HepG2 (cell line): ENCODE results near the gene KDM8. TPM values are rescaled to one million over a fixed set of nuclear protein-coding genes. Genes with fewer than 3 reads are reported as not detected.
A peak's percentile ranks its signal among the peaks of the same experiment; 100 is the strongest.

Experiments
- EHMT2 ChIP-seq: fragments of 200-600 bp; sonication (generic); IDR thresholded peaks from 2 replicates; pipeline ENCODE4 v1.7.0; 2017; ENCODE audit warnings: antibody characterized with exemption, low read depth, low read length, borderline replicate concordance
- HDAC1 ChIP-seq: sonication (generic); formaldehyde crosslinking; IDR thresholded peaks from 2 replicates; pipeline ENCODE4 v1.5.1; 2020; ENCODE audit warnings: mild to moderate bottlenecking, missing genetic modification reagents
- HDAC2 ChIP-seq: sonication (generic); formaldehyde crosslinking; IDR thresholded peaks from 2 replicates; pipeline ENCODE4 v1.4.0; 2020; ENCODE audit warnings: missing genetic modification reagents
- IRF2 ChIP-seq: IDR thresholded peaks from 2 replicates; pipeline ENCODE4 v1.6.1; 2018; ENCODE audit warnings: missing genetic modification reagents, missing compliant biosample characterization
- KAT8 ChIP-seq: IDR thresholded peaks from 2 replicates; pipeline ENCODE4 v1.6.1; 2016; ENCODE audit warnings: missing genetic modification reagents, missing compliant biosample characterization
- KLF11 ChIP-seq: IDR thresholded peaks from 2 replicates; pipeline ENCODE4 v1.6.1; 2016; ENCODE audit warnings: missing compliant biosample characterization
- KLF16 ChIP-seq, 2 experiments: sonication (generic) in 1 of 2; formaldehyde crosslinking in 1 of 2; IDR thresholded peaks; 2 replicates each; pipeline versions ENCODE4 v1.6.1 to v1.8.0; 2016 to 2023; ENCODE audit warnings: missing genetic modification reagents in 2 of 2, missing compliant biosample characterization in 1 of 2
- MEF2D ChIP-seq: sonication (generic); formaldehyde crosslinking; IDR thresholded peaks from 2 replicates; pipeline ENCODE4 v1.5.1; 2020; ENCODE audit warnings: mild to moderate bottlenecking, missing genetic modification reagents
- MIER2 ChIP-seq: IDR thresholded peaks from 2 replicates; pipeline ENCODE4 v1.6.1; 2016; ENCODE audit warnings: missing biosample characterization, missing genetic modification reagents
- MXD4 ChIP-seq: IDR thresholded peaks from 2 replicates; pipeline ENCODE4 v1.6.1; 2016; ENCODE audit warnings: mild to moderate bottlenecking, missing biosample characterization, missing genetic modification reagents
- SMC3 ChIP-seq: IDR thresholded peaks from 2 replicates; pipeline ENCODE4 v1.6.1; 2011; ENCODE audit warnings: low read length, improper control_type of control experiment
- SOX5 ChIP-seq: IDR thresholded peaks from 2 replicates; pipeline ENCODE4 v1.6.1; 2016; ENCODE audit warnings: borderline replicate concordance
- ZNF24 ChIP-seq: fragments of 450-650 bp; IDR thresholded peaks from 2 replicates; pipeline ENCODE4 v1.6.1; 2017; ENCODE audit warnings: antibody characterized with exemption, mild to moderate bottlenecking
- ZNF274 ChIP-seq: sonication (generic); formaldehyde crosslinking; IDR thresholded peaks from 2 replicates; pipeline ENCODE4 v1.5.1; 2020; ENCODE audit warnings: mild to moderate bottlenecking, missing genetic modification reagents
- ZNF34 ChIP-seq: sonication (generic); formaldehyde crosslinking; IDR thresholded peaks from 2 replicates; pipeline ENCODE4 v1.4.0; 2020; ENCODE audit warnings: mild to moderate bottlenecking, missing genetic modification reagents, borderline replicate concordance
- ZNF501 ChIP-seq: sonication (generic); formaldehyde crosslinking; IDR thresholded peaks from 2 replicates; pipeline ENCODE4 v1.5.1; 2020; ENCODE audit warnings: mild to moderate bottlenecking, moderate library complexity, missing genetic modification reagents
- ZNF850 ChIP-seq: sonication (generic); formaldehyde crosslinking; conservative IDR thresholded peaks from 2 replicates; pipeline ENCODE4 v1.9.0; 2021; ENCODE audit warnings: mild to moderate bottlenecking, missing genetic modification reagents
- ZZZ3 ChIP-seq: sonication (generic); formaldehyde crosslinking; IDR thresholded peaks from 2 replicates; pipeline ENCODE4 v1.4.0; 2020; ENCODE audit warnings: missing genetic modification reagents, mild to moderate bottlenecking, borderline replicate concordance
- polyA plus RNA-seq, 8 experiments: library from polyadenylated mRNA; depleted of rRNA in 3 of 8; stranded (reverse) in 7 of 8; unstranded in 1 of 8; fragments of >200 nt; fragmentation: Illumina TruSeq in 4 of 8; extraction: Trizol in 4 of 8; gene quantifications; 2 replicates each; pipeline versions ENCODE4 v1.2.1 to v1.2.3, GENCODE V29; 2011 to 2016; ENCODE audit warnings: low read depth in 4 of 8, missing spikeins in 1 of 8, mixed read lengths in 1 of 8; ENCODE audit not compliant: insufficient read depth in 1 of 8
- total RNA-seq, 5 experiments: library from RNA; depleted of rRNA; stranded (reverse); fragments of >200 nt; fragmentation: Illumina TruSeq; extraction: Trizol; gene quantifications; 2 replicates each; pipeline ENCODE4 v1.2.3, GENCODE V29; 2016; ENCODE audit warnings: low read depth in 1 of 5
- TF ChIP-seq, protein P1 (sequence below), 2 experiments: sonication (generic) in 1 of 2; formaldehyde crosslinking in 1 of 2; IDR thresholded peaks; 2 replicates each; pipeline versions ENCODE4 v1.4.0 to v1.6.1; 2018 to 2020; ENCODE audit warnings: missing genetic modification reagents in 2 of 2, borderline replicate concordance in 1 of 2, low read depth in 1 of 2, mild to moderate bottlenecking in 1 of 2, missing biosample characterization in 1 of 2
- TF ChIP-seq, protein P2 (sequence below): sonication (generic); formaldehyde crosslinking; IDR thresholded peaks from 2 replicates; pipeline ENCODE4 v1.4.0; 2020; ENCODE audit warnings: missing genetic modification reagents
- TF ChIP-seq, protein P3 (sequence below): sonication (generic); formaldehyde crosslinking; IDR thresholded peaks from 2 replicates; pipeline ENCODE4 v1.5.1; 2020; ENCODE audit warnings: mild to moderate bottlenecking, moderate library complexity, missing genetic modification reagents
- TF ChIP-seq, protein P4 (sequence below): sonication (generic); formaldehyde crosslinking; IDR thresholded peaks from 2 replicates; pipeline ENCODE4 v1.4.0; 2020; ENCODE audit warnings: missing genetic modification reagents, borderline replicate concordance

KDM8 gene
- total and polyA plus RNA-seq, 2 of the 13 experiments (the other 11 are each of a cell fraction or from before 2014, with no cell fraction given) = 3.3 to 8.6 TPM

DNA sequence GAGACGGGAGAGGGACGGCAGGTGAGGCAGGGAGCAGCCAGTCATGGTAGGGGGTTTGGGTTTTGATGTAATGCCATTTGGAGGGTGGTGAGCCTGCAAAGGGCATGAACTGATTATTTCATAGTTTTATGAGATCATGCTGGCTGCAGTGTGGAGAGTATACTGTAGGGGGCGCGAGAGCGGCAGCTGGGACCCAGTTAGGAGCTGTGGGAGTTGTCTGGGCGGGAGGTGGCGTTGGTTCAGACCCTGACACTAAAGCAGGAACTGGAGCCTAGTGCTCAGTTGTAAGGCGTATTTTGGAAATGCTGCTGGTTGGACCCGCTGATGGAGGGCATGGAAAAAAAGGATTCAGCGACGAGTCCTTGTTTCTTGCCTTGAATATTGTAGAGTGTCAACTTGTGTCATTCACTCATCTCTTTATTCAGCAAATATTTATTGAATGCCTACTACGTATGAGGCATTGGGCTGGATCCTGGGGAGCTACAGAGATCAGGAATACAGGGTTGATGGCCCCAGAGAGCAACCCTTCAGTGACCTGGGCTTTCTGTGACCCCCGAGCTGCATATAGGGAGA, 23.7 kb upstream of the KDM8 start (continued):
- TF ChIP-seq IRF2 (CRISPR knock-in tag) (0 out of 2 replicates have a peak, but pooled peaks have one; percentile 51), MXD4 (CRISPR knock-in tag) (0 out of 2 replicates have a peak, but pooled peaks have one; percentile 22), ZNF501 (CRISPR knock-in tag) (peak; percentile 60; the same call in 1 of the 2 replicates), EHMT2 (no peak), KLF11 (no peak), SOX5 (CRISPR knock-in tag) (0 out of 2 replicates have a peak, but pooled peaks have one; percentile 9), SMC3 (peak; percentile 89), KLF16 (CRISPR knock-in tag; IDR thresholded peaks at IDR 0.05) (0 out of 4 replicates have a peak, but pooled peaks of 1 of the 2 experiments have one; percentile 27), MEF2D (CRISPR knock-in tag) (no peak), HDAC2 (CRISPR knock-in tag) (no peak), KAT8 (peak; percentile 27; the same call in 1 of the 2 replicates), ZNF850 (CRISPR knock-in tag) (no peak), ZNF24 (no peak), MIER2 (CRISPR knock-in tag) (0 out of 2 replicates have a peak, but pooled peaks have one; percentile 48), HDAC1 (CRISPR knock-in tag) (peak; percentile 22; the same call in 1 of the 2 replicates), ZNF34 (no peak), ZZZ3 (CRISPR knock-in tag) (no peak), ZNF274 (0 out of 2 replicates have a peak, but pooled peaks have one; percentile 56)
- TF ChIP-seq, protein P1, sequence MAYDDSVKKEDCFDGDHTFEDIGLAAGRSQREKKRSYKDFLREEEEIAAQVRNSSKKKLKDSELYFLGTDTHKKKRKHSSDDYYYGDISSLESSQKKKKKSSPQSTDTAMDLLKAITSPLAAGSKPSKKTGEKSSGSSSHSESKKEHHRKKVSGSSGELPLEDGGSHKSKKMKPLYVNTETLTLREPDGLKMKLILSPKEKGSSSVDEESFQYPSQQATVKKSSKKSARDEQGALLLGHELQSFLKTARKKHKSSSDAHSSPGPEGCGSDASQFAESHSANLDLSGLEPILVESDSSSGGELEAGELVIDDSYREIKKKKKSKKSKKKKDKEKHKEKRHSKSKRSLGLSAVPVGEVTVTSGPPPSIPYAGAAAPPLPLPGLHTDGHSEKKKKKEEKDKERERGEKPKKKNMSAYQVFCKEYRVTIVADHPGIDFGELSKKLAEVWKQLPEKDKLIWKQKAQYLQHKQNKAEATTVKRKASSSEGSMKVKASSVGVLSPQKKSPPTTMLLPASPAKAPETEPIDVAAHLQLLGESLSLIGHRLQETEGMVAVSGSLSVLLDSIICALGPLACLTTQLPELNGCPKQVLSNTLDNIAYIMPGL (CRISPR knock-in tag; IDR thresholded peaks at IDR 0.05; ENCODE audit: borderline replicate concordance in 1 of 2, low read depth in 1 of 2) = peak in 1 of 2 experiments; percentile 83; a peak in 2 of 4 replicates
- TF ChIP-seq, protein P2, sequence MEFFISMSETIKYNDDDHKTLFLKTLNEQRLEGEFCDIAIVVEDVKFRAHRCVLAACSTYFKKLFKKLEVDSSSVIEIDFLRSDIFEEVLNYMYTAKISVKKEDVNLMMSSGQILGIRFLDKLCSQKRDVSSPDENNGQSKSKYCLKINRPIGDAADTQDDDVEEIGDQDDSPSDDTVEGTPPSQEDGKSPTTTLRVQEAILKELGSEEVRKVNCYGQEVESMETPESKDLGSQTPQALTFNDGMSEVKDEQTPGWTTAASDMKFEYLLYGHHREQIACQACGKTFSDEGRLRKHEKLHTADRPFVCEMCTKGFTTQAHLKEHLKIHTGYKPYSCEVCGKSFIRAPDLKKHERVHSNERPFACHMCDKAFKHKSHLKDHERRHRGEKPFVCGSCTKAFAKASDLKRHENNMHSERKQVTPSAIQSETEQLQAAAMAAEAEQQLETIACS = no peak
- TF ChIP-seq, protein P3, sequence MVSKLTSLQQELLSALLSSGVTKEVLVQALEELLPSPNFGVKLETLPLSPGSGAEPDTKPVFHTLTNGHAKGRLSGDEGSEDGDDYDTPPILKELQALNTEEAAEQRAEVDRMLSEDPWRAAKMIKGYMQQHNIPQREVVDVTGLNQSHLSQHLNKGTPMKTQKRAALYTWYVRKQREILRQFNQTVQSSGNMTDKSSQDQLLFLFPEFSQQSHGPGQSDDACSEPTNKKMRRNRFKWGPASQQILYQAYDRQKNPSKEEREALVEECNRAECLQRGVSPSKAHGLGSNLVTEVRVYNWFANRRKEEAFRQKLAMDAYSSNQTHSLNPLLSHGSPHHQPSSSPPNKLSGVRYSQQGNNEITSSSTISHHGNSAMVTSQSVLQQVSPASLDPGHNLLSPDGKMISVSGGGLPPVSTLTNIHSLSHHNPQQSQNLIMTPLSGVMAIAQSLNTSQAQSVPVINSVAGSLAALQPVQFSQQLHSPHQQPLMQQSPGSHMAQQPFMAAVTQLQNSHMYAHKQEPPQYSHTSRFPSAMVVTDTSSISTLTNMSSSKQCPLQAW (CRISPR knock-in tag) = peak; percentile 59; the same call in 1 of the 2 replicates
- TF ChIP-seq, protein P4, sequence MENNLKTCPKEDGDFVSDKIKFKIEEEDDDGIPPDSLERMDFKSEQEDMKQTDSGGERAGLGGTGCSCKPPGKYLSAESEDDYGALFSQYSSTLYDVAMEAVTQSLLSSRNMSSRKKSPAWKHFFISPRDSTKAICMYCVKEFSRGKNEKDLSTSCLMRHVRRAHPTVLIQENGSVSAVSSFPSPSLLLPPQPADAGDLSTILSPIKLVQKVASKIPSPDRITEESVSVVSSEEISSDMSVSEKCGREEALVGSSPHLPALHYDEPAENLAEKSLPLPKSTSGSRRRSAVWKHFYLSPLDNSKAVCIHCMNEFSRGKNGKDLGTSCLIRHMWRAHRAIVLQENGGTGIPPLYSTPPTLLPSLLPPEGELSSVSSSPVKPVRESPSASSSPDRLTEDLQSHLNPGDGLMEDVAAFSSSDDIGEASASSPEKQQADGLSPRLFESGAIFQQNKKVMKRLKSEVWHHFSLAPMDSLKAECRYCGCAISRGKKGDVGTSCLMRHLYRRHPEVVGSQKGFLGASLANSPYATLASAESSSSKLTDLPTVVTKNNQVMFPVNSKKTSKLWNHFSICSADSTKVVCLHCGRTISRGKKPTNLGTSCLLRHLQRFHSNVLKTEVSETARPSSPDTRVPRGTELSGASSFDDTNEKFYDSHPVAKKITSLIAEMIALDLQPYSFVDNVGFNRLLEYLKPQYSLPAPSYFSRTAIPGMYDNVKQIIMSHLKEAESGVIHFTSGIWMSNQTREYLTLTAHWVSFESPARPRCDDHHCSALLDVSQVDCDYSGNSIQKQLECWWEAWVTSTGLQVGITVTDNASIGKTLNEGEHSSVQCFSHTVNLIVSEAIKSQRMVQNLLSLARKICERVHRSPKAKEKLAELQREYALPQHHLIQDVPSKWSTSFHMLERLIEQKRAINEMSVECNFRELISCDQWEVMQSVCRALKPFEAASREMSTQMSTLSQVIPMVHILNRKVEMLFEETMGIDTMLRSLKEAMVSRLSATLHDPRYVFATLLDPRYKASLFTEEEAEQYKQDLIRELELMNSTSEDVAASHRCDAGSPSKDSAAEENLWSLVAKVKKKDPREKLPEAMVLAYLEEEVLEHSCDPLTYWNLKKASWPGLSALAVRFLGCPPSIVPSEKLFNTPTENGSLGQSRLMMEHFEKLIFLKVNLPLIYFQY = 0 out of 2 replicates have a peak, but pooled peaks have one; percentile 35
